Fibroblast of peridontal ligament (primary cell): ENCODE data around the gene KIF6.
A peak's percentile ranks its signal among the peaks of the same experiment; 100 is the strongest.
"Not testable (repeated sequence)": the region's sequence is repeated elsewhere in the genome, so short reads cannot be mapped to it uniquely, and the experiment has no call there.

Experiments used
- DNase-seq: peaks from one replicate; pipeline ENCODE4 v3.0.0-alpha.2; 2010; ENCODE audit errors: extremely low read depth

Gene KIF6

GRCh38 chr6:39499053-39499452, 226.2 kb downstream of the KIF6 start:
- DNase-seq = no peak

GRCh38 chr6:39498096-39498495, 227.1 kb downstream of the KIF6 start:
- no peak for DNase-seq

GRCh38 chr6:39496915-39497314, 228.3 kb downstream of the KIF6 start:
- DNase-seq = peak; percentile 68

GRCh38 chr6:39496456-39496855, 228.8 kb downstream of the KIF6 start:
- no peak for DNase-seq

- DNase-seq = no peak
Measured at GRCh38 chr6:39495640-39496039, 229.6 kb downstream of the KIF6 start.

- no peak for DNase-seq
Measured at GRCh38 chr6:39494998-39495397, 230.2 kb downstream of the KIF6 start.

- peak; percentile 79 for DNase-seq
Measured at GRCh38 chr6:39493777-39494176, 231.4 kb downstream of the KIF6 start.

DNA sequence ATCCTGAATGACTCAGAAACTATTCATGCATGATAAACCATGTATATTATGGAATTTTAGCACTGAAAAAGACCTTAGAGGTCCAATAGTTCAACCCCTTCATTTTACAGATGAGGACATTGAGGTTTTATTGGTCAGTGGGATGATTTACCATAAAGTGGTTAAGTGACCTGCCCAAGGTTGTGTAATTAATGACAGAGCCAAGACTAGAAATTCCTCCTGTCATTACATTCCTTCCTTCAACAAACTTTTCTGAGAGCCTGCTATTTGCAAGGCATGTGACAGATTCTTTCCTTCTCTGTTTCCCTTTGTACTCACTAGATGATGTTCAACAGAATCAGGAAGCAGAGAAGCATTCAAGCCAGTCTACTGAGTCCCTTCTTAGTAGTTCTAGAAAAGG, 232.0 kb downstream of the KIF6 start:
- DNase-seq = peak; percentile 40

DNA sequence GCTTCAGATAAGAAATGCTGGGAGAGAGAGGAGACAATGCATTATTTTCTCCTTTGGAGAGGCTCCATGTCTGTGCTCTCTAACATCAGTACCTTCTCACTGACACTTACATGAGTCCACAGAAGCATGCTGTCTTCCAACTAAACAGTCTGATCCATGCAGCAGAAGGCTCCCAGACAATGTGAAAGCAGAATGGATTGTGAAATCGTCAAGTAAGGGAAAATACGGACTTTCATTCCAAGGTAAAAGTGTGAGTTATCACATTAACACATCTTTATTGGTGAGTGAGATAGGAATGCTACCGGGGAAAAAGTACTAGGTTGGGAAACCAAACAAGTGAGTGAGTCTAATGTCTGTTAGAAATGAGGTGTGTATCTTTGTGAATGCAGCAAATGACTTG, 235.1 kb downstream of the KIF6 start:
- no peak for DNase-seq

DNA sequence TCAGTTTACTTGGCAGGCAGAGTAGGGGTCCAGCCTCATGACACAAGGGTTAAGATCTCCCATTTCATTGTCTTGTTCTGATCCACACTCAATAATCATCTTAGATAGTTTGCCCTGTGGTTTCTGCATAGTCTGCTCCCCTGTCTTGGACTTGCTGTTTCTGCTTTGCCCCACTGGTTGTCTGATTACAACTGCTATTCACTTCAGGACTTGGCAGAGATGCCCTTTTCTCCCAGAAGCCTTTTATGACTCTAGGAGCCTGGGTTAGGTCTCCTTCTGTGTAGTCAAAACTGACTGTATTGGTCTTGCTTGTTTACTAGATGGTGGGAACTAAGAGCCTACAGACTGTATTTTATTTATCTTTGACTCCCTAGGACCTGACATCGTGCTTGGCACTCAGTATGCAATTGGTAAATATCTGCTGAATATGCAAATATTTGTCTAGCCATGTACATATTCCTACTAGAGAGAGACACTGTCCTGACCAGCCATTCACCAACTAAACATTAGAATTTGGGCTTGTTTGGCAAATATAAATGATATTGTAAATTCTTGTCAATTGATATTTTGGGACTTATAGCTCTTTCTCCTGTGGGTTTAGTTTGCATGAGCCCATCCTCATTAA, 236.8 kb downstream of the KIF6 start:
- DNase-seq = no peak

GRCh38 chr6:39484276-39484675, 240.9 kb downstream of the KIF6 start:
- no peak for DNase-seq

GRCh38 chr6:39479819-39480218, 245.4 kb downstream of the KIF6 start:
- DNase-seq = not testable (repeated sequence)

- DNase-seq = no peak
Measured at GRCh38 chr6:39476670-39477069, 248.5 kb downstream of the KIF6 start.

DNA sequence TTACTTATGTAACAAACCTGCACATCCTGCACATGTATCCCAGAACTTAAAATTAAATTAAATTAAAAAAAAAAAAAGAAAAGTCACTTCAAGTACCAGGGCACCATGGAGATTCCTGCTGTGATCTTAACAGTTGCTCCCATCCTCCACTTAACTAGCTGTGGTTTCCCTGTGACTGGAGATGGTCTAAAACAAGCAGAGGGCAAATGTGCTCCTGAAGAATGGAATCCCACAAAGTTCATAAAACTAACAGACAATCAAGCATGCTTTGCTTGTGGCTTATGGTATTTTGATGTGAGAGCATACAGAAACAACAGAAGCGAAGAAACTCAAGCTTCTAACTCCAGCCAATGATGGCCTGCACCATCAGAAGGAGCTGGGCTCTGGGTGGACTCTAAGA, 249.1 kb downstream of the KIF6 start:
- peak; percentile 61 for DNase-seq

DNA sequence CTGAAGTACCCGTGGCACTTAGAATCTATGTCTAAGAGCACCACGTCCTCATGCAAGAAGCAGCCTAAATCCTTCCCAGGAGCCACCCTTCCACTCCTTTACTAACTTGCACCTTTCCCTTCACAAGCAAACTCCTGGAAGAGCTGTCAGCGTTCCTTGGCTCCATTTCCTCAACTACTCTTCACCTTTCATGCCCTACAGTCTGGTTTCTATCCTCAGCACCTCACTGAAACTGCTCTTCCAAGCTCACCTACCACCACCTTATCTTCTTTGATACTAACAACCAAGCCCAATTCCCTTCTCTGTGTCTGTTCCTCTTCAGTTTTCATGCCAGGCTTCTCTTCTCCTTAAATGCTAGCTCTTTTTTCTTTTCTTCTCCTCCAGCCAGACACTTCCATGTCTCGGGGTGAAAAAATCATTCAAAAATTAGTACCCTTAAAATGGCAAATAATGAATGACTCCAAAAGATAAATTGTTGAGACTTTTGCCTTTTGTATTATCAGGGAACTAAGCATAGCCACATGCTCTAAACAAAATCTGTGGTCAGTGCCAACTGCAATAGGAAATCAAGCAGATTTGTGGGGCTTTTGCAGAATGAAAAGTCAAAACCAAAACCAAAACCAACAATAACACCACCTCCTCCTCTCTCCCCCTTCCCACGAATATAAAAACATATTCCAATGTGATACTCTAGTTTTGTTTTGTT, 253.1 kb downstream of the KIF6 start:
- peak; percentile 45 for DNase-seq

DNA sequence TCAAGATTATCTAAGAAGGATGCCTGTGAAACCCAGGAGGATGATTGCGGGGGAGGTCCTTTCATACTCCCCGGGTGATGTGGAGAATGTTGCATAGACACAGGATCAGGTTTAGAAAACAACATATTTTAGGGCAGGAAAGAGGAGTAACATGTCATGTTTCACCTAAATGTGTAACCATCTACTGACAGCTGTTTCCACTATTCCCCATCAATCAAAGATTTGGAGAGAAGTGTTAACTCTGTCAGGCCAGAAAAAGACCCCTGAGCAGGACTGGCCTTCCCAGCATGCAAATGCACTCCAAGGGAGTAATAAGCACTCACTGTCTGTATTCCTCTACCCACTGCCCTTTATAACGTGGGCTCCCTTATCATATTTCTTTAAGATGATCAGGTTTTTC, 254.7 kb downstream of the KIF6 start:
- DNase-seq = no peak

DNA sequence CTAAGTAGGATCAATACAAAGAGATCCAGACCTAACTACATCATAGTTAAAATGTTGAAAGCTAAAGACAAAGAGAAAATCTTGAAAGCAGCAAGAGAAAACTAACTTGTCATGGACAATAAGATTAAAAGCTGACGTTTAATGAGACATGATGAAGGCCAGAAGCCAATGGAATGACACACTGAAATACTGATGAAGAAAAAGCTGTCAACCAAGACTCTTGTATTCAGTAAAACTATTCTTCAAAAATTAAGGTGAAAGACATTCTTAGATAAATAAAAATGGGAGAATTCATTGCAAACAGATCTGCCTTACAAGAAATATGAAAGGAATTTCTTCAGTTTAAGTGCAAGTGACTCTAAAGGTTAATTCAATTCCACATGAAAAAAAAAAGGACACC, 256.8 kb downstream of the KIF6 start:
- DNase-seq = no peak

GRCh38 chr6:39466631-39467030, 258.6 kb downstream of the KIF6 start:
- no peak for DNase-seq

GRCh38 chr6:39465539-39465938, 259.7 kb downstream of the KIF6 start:
- DNase-seq = no peak

GRCh38 chr6:39464067-39464466, 261.1 kb downstream of the KIF6 start:
- DNase-seq = no peak

DNA sequence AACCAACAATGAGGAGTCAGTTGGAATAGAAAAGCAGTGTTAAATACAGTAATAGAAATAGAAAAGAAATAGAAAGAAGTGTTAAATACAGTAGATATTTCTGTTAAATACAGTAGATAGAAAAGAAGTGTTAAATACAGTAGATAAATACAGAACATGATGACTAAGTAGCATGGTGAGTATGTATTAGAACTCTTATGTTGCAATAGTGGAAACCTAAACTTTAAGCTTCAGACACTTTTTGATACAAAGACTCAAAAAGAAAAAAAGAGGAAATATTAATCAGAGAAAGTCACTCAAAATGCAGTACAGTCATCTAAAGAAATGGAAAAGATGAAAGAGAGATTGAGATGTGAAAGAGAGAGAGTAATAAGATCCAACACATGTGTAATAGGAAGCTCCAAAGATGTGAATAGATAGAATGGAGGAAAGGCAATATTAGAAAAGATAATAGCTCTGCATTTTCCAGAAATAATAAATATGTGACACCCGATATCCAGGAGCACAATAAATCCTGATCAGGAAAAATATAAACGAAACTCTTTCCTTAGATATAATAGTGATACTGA, 271.2 kb downstream of the KIF6 start:
- no peak for DNase-seq

DNA sequence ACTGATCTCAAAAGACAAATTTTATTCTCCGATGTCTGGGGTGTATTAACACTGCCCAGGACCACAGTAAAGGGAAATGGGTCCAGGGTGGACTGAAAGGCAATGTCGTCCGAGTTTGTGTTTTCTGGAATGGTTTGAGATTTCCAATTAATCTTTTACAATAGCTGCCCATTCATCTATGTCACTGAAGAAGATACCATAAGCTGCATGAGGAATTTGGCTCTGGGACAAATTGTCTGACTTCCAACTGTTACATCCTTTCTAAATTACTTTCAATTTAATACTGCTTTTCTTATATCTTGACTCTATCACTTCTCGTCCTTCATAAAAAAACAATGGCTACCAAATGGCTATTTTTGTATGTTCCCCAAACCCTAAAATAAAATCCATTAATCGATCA, 272.0 kb downstream of the KIF6 start:
- DNase-seq = peak; percentile 18
